Measurements from ENCODE around the gene GSTM2.

The GSTM2 gene

DNA sequence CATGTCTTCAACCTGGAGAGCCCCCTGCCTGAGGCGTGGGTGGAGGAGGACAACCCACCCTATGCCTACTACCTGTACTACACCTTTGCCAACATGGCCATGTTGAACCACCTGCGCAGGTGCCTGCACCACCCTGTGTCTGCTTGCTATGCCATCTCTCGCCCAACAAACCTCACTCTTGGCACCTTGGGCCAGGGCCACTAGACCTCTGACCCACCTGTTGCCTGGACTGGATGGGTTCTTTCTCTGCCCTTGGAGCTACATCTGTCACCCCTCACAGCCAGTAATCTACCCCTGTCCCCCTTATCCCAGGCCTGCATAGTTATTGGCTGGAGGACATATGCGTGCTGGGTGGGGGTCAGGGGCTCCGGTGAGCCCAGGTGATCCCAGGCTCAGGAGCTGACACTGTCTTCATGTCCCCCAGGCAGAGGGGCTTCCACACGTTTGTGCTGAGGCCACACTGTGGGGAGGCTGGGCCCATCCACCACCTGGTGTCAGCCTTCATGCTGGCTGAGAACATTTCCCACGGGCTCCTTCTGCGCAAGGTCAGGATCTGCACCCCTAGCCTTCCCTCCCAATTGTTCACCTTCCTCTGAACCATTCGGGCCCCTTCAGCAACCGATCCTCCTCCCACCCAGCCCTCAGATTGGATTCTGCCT, 38.4 kb upstream of the GSTM2 start:
- Histone ChIP-seq H3K36me3 (ENCODE audit: control insufficient read depth in 1 of 2, insufficient read depth in 2 of 2, low read length in 2 of 2) (peaks cover 58 to 62% of the 10 kb centered on the region in 2 experiments), H3K79me1 (ENCODE audit: low read length) (no peaks in the 10 kb centered on the region), H2AFZ (ENCODE audit: insufficient read depth, low read length, poor library complexity) (no peak overlapping the region), H4K12ac (ENCODE audit: low read depth, low read length) (no peak overlapping the region), H2AK5ac (ENCODE audit: low read length) (no peak overlapping the region), H3K9me3 (ENCODE audit: insufficient read depth, low read depth, low read length) (no peaks in the 10 kb centered on the region), H4K91ac (ENCODE audit: low read depth, low read length) (no peak overlapping the region), H4K8ac (ENCODE audit: low read depth, low read length) (no peak overlapping the region), H3K14ac (ENCODE audit: low read length) (no peak overlapping the region), H3K18ac (ENCODE audit: low read length) (no peak overlapping the region), H3K4ac (ENCODE audit: low read depth, low read length) (no peak overlapping the region), H3K27ac (ENCODE audit: low read depth, low read length) (no peak overlapping the region), H2BK12ac (ENCODE audit: low read length) (no peak overlapping the region), H3K27me3 (ENCODE audit: insufficient read depth, low read length) (no peaks in the 10 kb centered on the region), H3K79me2 (ENCODE audit: control insufficient read depth, insufficient read depth, low read length, poor library complexity) (no peaks in the 10 kb centered on the region), H3K4me3 (ENCODE audit: low read depth, low read length) (no peak overlapping the region), H3K4me1 (ENCODE audit: control insufficient read depth in 1 of 2, insufficient read depth in 2 of 2, low read length in 2 of 2) (no peaks in the 10 kb centered on the region), H3K9ac (ENCODE audit: low read length) (no peak overlapping the region), H2BK120ac (ENCODE audit: insufficient read depth, low read length, poor library complexity) (no peak overlapping the region), H2BK5ac (ENCODE audit: low read depth, low read length, poor library complexity) (no peak overlapping the region), H3K23ac (ENCODE audit: low read length) (no peak overlapping the region), H3K4me2 (ENCODE audit: low read length) (no peak overlapping the region)
- no peak for DNase-seq
- WGBS (ENCODE audit: extremely low coverage, insufficient coverage, insufficient read length) = no CpG with 5 or more reads among the region's 10 CpGs

DNA sequence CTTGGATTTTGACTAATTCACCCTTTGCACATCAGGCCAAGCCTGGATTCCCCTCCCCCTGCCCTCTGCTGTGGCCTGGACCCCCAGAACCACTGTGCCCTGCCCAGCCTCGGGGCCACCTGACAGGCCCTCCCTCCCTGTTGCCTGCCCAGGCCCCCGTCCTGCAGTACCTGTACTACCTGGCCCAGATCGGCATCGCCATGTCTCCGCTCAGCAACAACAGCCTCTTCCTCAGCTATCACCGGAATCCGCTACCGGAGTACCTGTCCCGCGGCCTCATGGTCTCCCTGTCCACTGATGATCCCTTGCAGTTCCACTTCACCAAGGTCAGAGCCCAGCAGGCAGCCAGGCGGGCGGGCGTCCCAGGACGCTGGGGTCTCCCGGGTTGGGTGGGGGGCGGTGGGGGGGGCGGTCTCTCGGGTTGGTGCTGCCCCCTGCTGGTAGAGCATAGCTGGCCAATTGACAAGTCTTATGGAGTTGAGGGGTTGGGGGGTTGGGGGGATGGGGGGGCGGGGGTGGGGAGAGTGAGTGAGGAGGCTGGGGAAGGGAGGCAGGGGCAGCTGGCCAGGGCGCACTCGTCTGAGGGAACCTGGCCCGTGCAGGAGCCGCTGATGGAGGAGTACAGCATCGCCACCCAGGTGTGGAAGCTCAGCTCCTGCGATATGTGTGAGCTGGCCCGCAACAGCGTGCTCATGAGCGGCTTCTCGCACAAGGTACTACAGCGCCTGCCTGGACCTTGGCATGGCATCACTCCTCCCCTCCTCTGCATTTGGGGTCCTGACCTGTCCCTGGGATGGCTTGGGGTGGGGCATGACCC, 37.6 kb upstream of the GSTM2 start:
- no peak overlapping the region for H3K4me3 ChIP-seq (ENCODE audit: low read depth, low read length)

DNA sequence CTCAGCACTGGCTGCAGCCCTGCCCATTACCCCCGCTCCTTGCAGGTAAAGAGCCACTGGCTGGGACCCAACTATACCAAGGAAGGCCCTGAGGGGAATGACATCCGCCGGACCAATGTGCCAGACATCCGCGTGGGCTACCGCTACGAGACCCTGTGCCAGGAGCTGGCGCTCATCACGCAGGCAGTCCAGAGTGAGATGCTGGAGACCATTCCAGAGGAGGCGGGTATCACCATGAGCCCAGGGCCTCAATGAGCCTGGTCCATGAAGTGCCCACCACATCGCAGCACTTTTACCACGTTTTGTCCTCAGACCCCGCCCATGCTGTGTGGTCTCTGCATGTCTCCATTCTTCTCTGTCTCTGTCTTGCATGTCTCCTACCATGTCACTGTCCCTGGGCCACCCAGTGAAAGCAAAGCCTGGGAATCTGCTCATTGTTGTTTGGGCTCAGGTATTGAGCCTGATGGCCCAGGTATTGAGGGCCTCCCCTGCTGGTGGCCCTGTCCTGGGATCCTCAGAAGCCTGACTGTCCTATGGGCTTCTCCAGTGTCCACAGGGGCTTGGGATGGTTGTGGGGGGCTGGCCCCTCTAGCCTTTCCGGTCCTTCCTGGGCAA, 36.9 kb upstream of the GSTM2 start:
- Histone ChIP-seq H2AFZ (ENCODE audit: insufficient read depth, low read length, poor library complexity) (no peak overlapping the region), H3K23ac (ENCODE audit: low read length) (no peak overlapping the region), H2AK5ac (ENCODE audit: low read length) (no peak overlapping the region), H3K14ac (ENCODE audit: low read length) (no peak overlapping the region), H3K9ac (ENCODE audit: low read length) (no peak overlapping the region), H2BK120ac (ENCODE audit: insufficient read depth, low read length, poor library complexity) (no peak overlapping the region), H4K8ac (ENCODE audit: low read depth, low read length) (no peak overlapping the region), H4K12ac (ENCODE audit: low read depth, low read length) (no peak overlapping the region), H3K4me3 (ENCODE audit: low read depth, low read length) (no peak overlapping the region), H3K27ac (ENCODE audit: low read depth, low read length) (no peak overlapping the region), H3K27me3 (ENCODE audit: insufficient read depth, low read length) (no peaks in the 10 kb centered on the region), H2BK12ac (ENCODE audit: low read length) (no peak overlapping the region), H3K79me1 (ENCODE audit: low read length) (no peaks in the 10 kb centered on the region), H3K79me2 (ENCODE audit: control insufficient read depth, insufficient read depth, low read length, poor library complexity) (no peaks in the 10 kb centered on the region), H4K91ac (ENCODE audit: low read depth, low read length) (no peak overlapping the region), H3K9me3 (ENCODE audit: insufficient read depth, low read depth, low read length) (no peaks in the 10 kb centered on the region), H3K4ac (ENCODE audit: low read depth, low read length) (no peak overlapping the region), H3K18ac (ENCODE audit: low read length) (no peak overlapping the region), H3K4me2 (ENCODE audit: low read length) (no peak overlapping the region), H2BK5ac (ENCODE audit: low read depth, low read length, poor library complexity) (no peak overlapping the region), H3K4me1 (ENCODE audit: control insufficient read depth in 1 of 2, insufficient read depth in 2 of 2, low read length in 2 of 2) (peaks cover 2% of the 10 kb centered on the region in 2 experiments), H3K36me3 (ENCODE audit: control insufficient read depth in 1 of 2, insufficient read depth in 2 of 2, low read length in 2 of 2) (peaks cover 56 to 57% of the 10 kb centered on the region in 2 experiments)
- no peak for DNase-seq
- no CpG with 5 or more reads among the region's 14 CpGs for WGBS (ENCODE audit: extremely low coverage, insufficient coverage, insufficient read length)

More for the DNA sequence above, 37.6 kb upstream of the GSTM2 start:
- no CpG with 5 or more reads among the region's 30 CpGs for WGBS (ENCODE audit: extremely low coverage, insufficient coverage, insufficient read length)
- Histone ChIP-seq H2BK12ac (ENCODE audit: low read length) (no peak overlapping the region), H2AK5ac (ENCODE audit: low read length) (no peak overlapping the region), H3K18ac (ENCODE audit: low read length) (no peak overlapping the region), H4K91ac (ENCODE audit: low read depth, low read length) (no peak overlapping the region), H3K4ac (ENCODE audit: low read depth, low read length) (no peak overlapping the region), H3K79me2 (ENCODE audit: control insufficient read depth, insufficient read depth, low read length, poor library complexity) (no peaks in the 10 kb centered on the region), H3K9me3 (ENCODE audit: insufficient read depth, low read depth, low read length) (no peaks in the 10 kb centered on the region), H3K27ac (ENCODE audit: low read depth, low read length) (no peak overlapping the region), H3K23ac (ENCODE audit: low read length) (no peak overlapping the region), H4K8ac (ENCODE audit: low read depth, low read length) (no peak overlapping the region), H4K12ac (ENCODE audit: low read depth, low read length) (no peak overlapping the region), H2BK5ac (ENCODE audit: low read depth, low read length, poor library complexity) (no peak overlapping the region), H3K27me3 (ENCODE audit: insufficient read depth, low read length) (no peaks in the 10 kb centered on the region), H3K4me1 (ENCODE audit: control insufficient read depth in 1 of 2, insufficient read depth in 2 of 2, low read length in 2 of 2) (no peaks in the 10 kb centered on the region), H2AFZ (ENCODE audit: insufficient read depth, low read length, poor library complexity) (no peak overlapping the region), H3K79me1 (ENCODE audit: low read length) (no peaks in the 10 kb centered on the region), H2BK120ac (ENCODE audit: insufficient read depth, low read length, poor library complexity) (no peak overlapping the region), H3K9ac (ENCODE audit: low read length) (no peak overlapping the region), H3K36me3 (ENCODE audit: control insufficient read depth in 1 of 2, insufficient read depth in 2 of 2, low read length in 2 of 2) (peaks cover 58 to 61% of the 10 kb centered on the region in 2 experiments), H3K4me2 (ENCODE audit: low read length) (no peak overlapping the region), H3K14ac (ENCODE audit: low read length) (no peak overlapping the region)
- no peak for DNase-seq

DNA sequence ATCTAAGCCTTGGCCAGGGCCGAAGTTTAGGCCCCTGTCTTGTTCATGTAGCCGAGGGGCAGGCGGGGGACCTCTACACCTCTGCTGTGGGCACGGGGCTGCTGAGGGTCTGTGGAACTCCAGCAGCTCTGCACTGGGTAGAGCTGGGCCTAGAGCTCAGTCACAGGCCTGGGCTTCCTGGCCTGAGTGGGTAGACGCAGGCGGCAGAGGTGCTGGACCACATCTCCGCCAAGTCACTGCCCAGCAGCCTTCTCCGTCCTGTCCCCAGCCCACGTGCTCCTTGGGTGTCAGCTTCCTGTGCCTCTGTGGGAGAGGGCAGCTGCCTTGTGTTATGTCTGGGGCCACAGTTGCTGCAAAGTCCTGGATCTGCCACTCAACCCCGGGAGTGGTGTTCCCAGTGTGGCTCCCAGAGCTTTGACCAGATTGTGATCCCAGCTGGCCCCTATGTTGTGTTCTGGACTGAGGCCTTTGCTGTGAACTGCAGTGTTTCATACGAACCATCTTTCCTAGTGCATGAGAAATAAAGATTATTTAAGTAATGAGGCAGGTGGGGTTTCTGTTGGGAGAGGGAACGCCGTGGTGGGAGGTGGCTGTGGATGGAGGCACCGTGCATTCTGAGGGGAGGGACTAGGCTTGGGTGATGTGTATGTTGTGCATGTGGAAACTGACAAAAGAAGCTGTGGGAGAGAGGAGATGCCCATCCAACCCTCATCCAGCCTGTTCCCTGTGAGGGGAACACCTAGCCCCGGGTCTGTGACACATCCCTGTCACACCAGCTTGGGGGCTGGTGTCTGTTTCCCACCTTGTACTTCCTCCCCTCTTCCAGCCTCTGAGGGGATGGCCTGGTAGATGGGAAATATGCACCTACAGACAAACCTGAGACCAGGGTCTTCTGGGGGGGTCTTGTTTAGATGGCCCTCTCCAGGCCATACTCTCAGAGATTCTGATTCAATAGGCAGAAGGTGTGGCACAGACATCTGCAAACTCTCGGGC, 36.0 kb upstream of the GSTM2 start:
- H3K9ac ChIP-seq (ENCODE audit: low read length) = no peak overlapping the region
- H4K8ac ChIP-seq (ENCODE audit: low read depth, low read length) = no peak overlapping the region
- H3K4me2 ChIP-seq (ENCODE audit: low read length) = no peak overlapping the region
- WGBS (ENCODE audit: extremely low coverage, insufficient coverage, insufficient read length) = no CpG with 5 or more reads among the region's 16 CpGs
- no peak overlapping the region for H4K91ac ChIP-seq (ENCODE audit: low read depth, low read length)
- H3K4ac ChIP-seq (ENCODE audit: low read depth, low read length) = no peak overlapping the region
- no peaks in the 10 kb centered on the region for H3K79me2 ChIP-seq (ENCODE audit: control insufficient read depth, insufficient read depth, low read length, poor library complexity)
- H3K36me3 ChIP-seq (ENCODE audit: control insufficient read depth in 1 of 2, insufficient read depth in 2 of 2, low read length in 2 of 2) = peaks cover 48 to 51% of the 10 kb centered on the region in 2 experiments
- no peak for DNase-seq
- no peak overlapping the region for H2AK5ac ChIP-seq (ENCODE audit: low read length)
- H2BK12ac ChIP-seq (ENCODE audit: low read length) = no peak overlapping the region
- H2AFZ ChIP-seq (ENCODE audit: insufficient read depth, low read length, poor library complexity) = no peak overlapping the region
- H3K79me1 ChIP-seq (ENCODE audit: low read length) = no peaks in the 10 kb centered on the region
- no peaks in the 10 kb centered on the region for H3K9me3 ChIP-seq (ENCODE audit: insufficient read depth, low read depth, low read length)
- peaks cover 3 to 9% of the 10 kb centered on the region in 2 experiments for H3K4me1 ChIP-seq (ENCODE audit: control insufficient read depth in 1 of 2, insufficient read depth in 2 of 2, low read length in 2 of 2)
- H3K27me3 ChIP-seq (ENCODE audit: insufficient read depth, low read length) = no peaks in the 10 kb centered on the region
- H3K4me3 ChIP-seq (ENCODE audit: low read depth, low read length) = no peak overlapping the region
- no peak overlapping the region for H3K23ac ChIP-seq (ENCODE audit: low read length)
- no peak overlapping the region for H3K27ac ChIP-seq (ENCODE audit: low read depth, low read length)
- no peak overlapping the region for H3K18ac ChIP-seq (ENCODE audit: low read length)
- H4K12ac ChIP-seq (ENCODE audit: low read depth, low read length) = no peak overlapping the region
- no peak overlapping the region for H2BK5ac ChIP-seq (ENCODE audit: low read depth, low read length, poor library complexity)
- no peak overlapping the region for H3K14ac ChIP-seq (ENCODE audit: low read length)
- H2BK120ac ChIP-seq (ENCODE audit: insufficient read depth, low read length, poor library complexity) = no peak overlapping the region
